ENCODE results near the gene SEPTIN8. TPM values are rescaled to one million over a fixed set of nuclear protein-coding genes. Genes with fewer than 3 reads are reported as not detected.

Gene SEPTIN8
- 39.2 TPM for total RNA-seq
- 10 to 100 TPM; 34.6 to 56.1 (median 42.1) TPM for polyA plus RNA-seq (ENCODE audit: insufficient read depth in 1 of 8, insufficient read length in 8 of 8, low replicate concordance in 1 of 8)
- long read RNA-seq, donor 1, full-length matches to known transcripts = 2 of 2 reads
- long read RNA-seq, donor 1, partial matches to known transcripts = 0 of 2 reads
- long read RNA-seq, donor 1, other reads (novel, unspliced or antisense) = 0 of 2 reads
- long read RNA-seq, donor 2 = 0 reads
- long read RNA-seq, donor 3, full-length matches to known transcripts = 2 of 2 reads
- long read RNA-seq, donor 3, partial matches to known transcripts = 0 of 2 reads
- long read RNA-seq, donor 3, other reads (novel, unspliced or antisense) = 0 of 2 reads
- long read RNA-seq, donor 4, full-length matches to known transcripts = 3 of 3 reads
- long read RNA-seq, donor 4, partial matches to known transcripts = 0 of 3 reads
- long read RNA-seq, donor 4, other reads (novel, unspliced or antisense) = 0 of 3 reads
- long read RNA-seq, donor 5, full-length matches to known transcripts = 17 of 17 reads
- long read RNA-seq, donor 5, partial matches to known transcripts = 0 of 17 reads
- long read RNA-seq, donor 5, other reads (novel, unspliced or antisense) = 0 of 17 reads
- long read RNA-seq, donor 6, full-length matches to known transcripts = 4 of 4 reads
- long read RNA-seq, donor 6, partial matches to known transcripts = 0 of 4 reads
- long read RNA-seq, donor 6, other reads (novel, unspliced or antisense) = 0 of 4 reads
- long read RNA-seq, donor 7, full-length matches to known transcripts = 11 of 11 reads
- long read RNA-seq, donor 7, partial matches to known transcripts = 0 of 11 reads
- long read RNA-seq, donor 7, other reads (novel, unspliced or antisense) = 0 of 11 reads
- long read RNA-seq, donor 8, full-length matches to known transcripts = 5 of 5 reads
- long read RNA-seq, donor 8, partial matches to known transcripts = 0 of 5 reads
- long read RNA-seq, donor 8, other reads (novel, unspliced or antisense) = 0 of 5 reads
- long read RNA-seq, donor 9, full-length matches to known transcripts = 5 of 5 reads
- long read RNA-seq, donor 9, partial matches to known transcripts = 0 of 5 reads
- long read RNA-seq, donor 9, other reads (novel, unspliced or antisense) = 0 of 5 reads
- long read RNA-seq, donor 10, full-length matches to known transcripts = 10 of 10 reads
- long read RNA-seq, donor 10, partial matches to known transcripts = 0 of 10 reads
- long read RNA-seq, donor 10, other reads (novel, unspliced or antisense) = 0 of 10 reads
- long read RNA-seq, donor 11, full-length matches to known transcripts = 8 of 8 reads
- long read RNA-seq, donor 11, partial matches to known transcripts = 0 of 8 reads
- long read RNA-seq, donor 11, other reads (novel, unspliced or antisense) = 0 of 8 reads

DNA sequence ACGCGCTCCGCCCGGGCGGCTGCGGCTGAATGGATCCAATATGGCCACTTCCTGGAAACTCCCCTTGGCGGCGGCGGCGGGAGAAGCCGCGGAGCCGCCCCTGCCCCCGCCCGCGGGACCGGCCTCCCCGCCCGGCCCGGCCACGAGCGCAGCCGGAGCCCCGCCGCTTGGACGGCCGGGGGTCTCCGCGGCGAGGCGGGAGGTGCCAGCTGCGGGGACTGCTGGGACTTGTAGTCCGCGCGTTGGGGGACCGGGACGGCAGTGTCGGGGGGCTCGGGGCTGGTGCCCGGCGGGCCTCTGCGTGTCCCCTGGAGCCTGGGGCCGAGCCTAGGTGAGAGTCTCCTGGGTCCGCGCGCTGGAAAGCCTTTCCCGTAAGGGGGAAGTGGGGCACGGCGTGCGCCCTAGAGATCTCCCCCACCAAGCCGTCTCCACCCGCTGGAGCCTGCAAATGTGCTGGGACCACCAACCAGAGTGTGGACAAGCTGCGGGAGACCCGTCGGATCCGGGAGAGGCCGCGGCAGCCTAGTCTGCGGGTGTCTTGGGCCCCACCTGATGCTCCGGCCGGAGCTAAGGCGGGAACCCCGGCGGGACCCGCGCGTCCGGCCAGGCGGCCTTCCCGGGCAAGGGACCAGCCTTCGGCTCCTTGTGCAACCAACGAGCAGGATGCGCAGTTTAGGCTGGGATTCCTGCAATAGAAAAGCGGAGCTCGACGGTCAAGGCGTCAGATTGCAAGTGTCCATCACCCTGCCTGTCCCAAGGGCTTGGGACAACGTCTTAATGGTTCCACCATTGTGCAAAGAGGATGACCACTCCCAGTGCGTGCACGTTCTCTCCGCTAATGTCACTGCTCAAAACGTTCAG lies at the start of gene SEPTIN8:
SEPTIN8 (minus strand) TSS at position 31 of the 861 bp plus-strand sequence. CDS start 102 bp downstream, outside the sequence.
- no peaks in the 10 kb centered on the region for H3K9me3 ChIP-seq (replicated peaks; ENCODE audit: control insufficient read depth, low read depth, low read length)
- DNase-seq = peak; percentile 85
- peak within 1 kb of the TSS; percentile 78 for H3K27ac ChIP-seq (ENCODE audit: low read length)
- peaks cover 51% of the 10 kb centered on the region for H3K4me1 ChIP-seq (ENCODE audit: control insufficient read depth, insufficient read depth, low read length)
- H3K27me3 ChIP-seq (ENCODE audit: control insufficient read depth, insufficient read depth, low read length) = peaks cover 15% of the 10 kb centered on the region
- 2% methylated on average over 78 of the region's 82 CpGs for WGBS (ENCODE audit: insufficient coverage)
- H3K36me3 ChIP-seq (ENCODE audit: control insufficient read depth, insufficient read depth, low read length) = no peaks in the 10 kb centered on the region
- H3K4me3 ChIP-seq (ENCODE audit: low read length) = peak within 1 kb of the TSS; percentile 83

DNA sequence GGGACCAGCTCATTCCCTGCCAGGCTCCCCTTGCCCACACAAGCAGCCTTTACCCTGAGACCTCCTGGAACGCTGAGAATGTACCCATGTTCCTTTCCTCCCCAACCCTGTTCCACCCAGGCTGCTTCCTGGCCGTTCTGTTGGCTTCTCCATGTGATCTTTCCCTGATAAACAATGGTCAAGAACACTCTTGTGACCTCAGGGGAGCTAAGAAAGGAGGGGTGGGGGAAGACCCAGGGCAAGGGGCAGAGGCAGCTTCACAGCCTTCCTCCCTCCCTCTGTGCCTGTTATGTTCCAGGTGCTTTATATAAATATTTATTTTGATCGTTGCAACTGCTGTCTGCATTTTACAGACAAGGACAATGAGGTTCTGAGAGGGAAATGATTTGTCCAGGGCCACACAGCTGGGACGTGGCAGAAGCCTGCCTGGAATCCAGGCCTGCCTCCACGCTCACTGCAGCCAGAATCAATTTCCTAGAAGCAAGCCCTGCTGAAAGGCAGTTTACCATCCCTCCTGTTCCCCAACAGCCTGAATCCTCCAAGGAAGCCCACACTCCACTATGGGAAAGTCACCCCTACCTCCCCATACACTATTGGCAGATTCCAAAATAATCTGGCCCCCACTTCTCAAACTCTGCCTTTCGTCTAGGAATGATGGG lies 49.5 kb upstream of the SEPTIN8 start:
- H3K27ac ChIP-seq (ENCODE audit: low read length) = no peak overlapping the region
- H3K9me3 ChIP-seq (replicated peaks; ENCODE audit: control insufficient read depth, low read depth, low read length) = no peaks in the 10 kb centered on the region
- WGBS (ENCODE audit: insufficient coverage) = 80% methylated on average over 4 of the region's 6 CpGs
- H3K4me1 ChIP-seq (ENCODE audit: control insufficient read depth, insufficient read depth, low read length) = peaks cover 38% of the 10 kb centered on the region
- peaks cover 72% of the 10 kb centered on the region for H3K27me3 ChIP-seq (ENCODE audit: control insufficient read depth, insufficient read depth, low read length)
- H3K36me3 ChIP-seq (ENCODE audit: control insufficient read depth, insufficient read depth, low read length) = no peaks in the 10 kb centered on the region
- no peak overlapping the region for H3K4me3 ChIP-seq (ENCODE audit: low read length)
- DNase-seq = no peak

DNA sequence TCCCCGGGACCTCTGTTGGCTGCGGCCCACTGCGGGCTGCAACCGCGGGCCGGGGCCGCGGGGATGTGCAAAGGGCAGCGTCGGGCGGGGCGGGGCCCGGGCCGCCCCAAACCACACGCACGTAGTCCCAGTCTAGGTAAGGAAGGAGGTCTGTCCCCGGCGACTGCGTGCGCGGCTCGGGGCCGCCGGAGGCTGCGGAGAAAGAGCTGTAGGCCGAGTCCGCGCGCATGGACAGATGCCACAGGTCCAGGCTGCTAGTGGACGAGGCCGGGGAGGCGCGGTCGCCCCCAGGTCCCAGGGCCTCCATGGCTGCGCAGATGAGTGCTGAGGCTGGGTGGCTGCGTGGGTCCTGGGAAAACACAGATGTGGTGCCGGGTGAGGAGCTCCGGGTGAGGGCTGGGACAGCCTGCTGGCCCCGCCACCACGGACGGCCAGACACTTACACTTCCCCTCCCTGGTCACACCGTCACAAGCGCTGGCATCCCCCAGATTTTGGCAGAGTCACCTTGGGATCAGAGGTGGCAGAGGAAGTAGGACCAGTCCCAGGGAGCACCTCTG lies 48.9 kb upstream of the SEPTIN8 start:
- peaks cover 36% of the 10 kb centered on the region for H3K4me1 ChIP-seq (ENCODE audit: control insufficient read depth, insufficient read depth, low read length)
- H3K27me3 ChIP-seq (ENCODE audit: control insufficient read depth, insufficient read depth, low read length) = peaks cover 69% of the 10 kb centered on the region
- H3K36me3 ChIP-seq (ENCODE audit: control insufficient read depth, insufficient read depth, low read length) = no peaks in the 10 kb centered on the region
- H3K27ac ChIP-seq (ENCODE audit: low read length) = no peak overlapping the region
- H3K4me3 ChIP-seq (ENCODE audit: low read length) = no peak overlapping the region
- 23% methylated on average over 37 of the region's 43 CpGs for WGBS (ENCODE audit: insufficient coverage)
- H3K9me3 ChIP-seq (replicated peaks; ENCODE audit: control insufficient read depth, low read depth, low read length) = no peaks in the 10 kb centered on the region
- DNase-seq = no peak

- Histone ChIP-seq H3K36me3 (ENCODE audit: control insufficient read depth, insufficient read depth, low read length) (no peaks in the 10 kb centered on the region), H3K4me3 (ENCODE audit: low read length) (no peak overlapping the region), H3K9me3 (replicated peaks; ENCODE audit: control insufficient read depth, low read depth, low read length) (no peaks in the 10 kb centered on the region), H3K4me1 (ENCODE audit: control insufficient read depth, insufficient read depth, low read length) (peaks cover 34% of the 10 kb centered on the region), H3K27me3 (ENCODE audit: control insufficient read depth, insufficient read depth, low read length) (peaks cover 71% of the 10 kb centered on the region), H3K27ac (ENCODE audit: low read length) (no peak overlapping the region)
- no peak for DNase-seq
- 26% methylated on average over 67 of the region's 71 CpGs for WGBS (ENCODE audit: insufficient coverage)
These were observed 48.2 kb upstream of the SEPTIN8 start for GRCh38 chr5:132825033-132825833.

GRCh38 chr5:132824426-132824825 lies 47.4 kb upstream of the SEPTIN8 start:
- Histone ChIP-seq H3K9me3 (replicated peaks; ENCODE audit: control insufficient read depth, low read depth, low read length) (no peaks in the 10 kb centered on the region), H3K4me3 (ENCODE audit: low read length) (no peak overlapping the region), H3K27ac (ENCODE audit: low read length) (no peak overlapping the region), H3K4me1 (ENCODE audit: control insufficient read depth, insufficient read depth, low read length) (peaks cover 35% of the 10 kb centered on the region), H3K36me3 (ENCODE audit: control insufficient read depth, insufficient read depth, low read length) (no peaks in the 10 kb centered on the region), H3K27me3 (ENCODE audit: control insufficient read depth, insufficient read depth, low read length) (peaks cover 73% of the 10 kb centered on the region)
- DNase-seq = no peak
- 87% methylated on average over 3 of the region's 3 CpGs for WGBS (ENCODE audit: insufficient coverage)

DNA sequence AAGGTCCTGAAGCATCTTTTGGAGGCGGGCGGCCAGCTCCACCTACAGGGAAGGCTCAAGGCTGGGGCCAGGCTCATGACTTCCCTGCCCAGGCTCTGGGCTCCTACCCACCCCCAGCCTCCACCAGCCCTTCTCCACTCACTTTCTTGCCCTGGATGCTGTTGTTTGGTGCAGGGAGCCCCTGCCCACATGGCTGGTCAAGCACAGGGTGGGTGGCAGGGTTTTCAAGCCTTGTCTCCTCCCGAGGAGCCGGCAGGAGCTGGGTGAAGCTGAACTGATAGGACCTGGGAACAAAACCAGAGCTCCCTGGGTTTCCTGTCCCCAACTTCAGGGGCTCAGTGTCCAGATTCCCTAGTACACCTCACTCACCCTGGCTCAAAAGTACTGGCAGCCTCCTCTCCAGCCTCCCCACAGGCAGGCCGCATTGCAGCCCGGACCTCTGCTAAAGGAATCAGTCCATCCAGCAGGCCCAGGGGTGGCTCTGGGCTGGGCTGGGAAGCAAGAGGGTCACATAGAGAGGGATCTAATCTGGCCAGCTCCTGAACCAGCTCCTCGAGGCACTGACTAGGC lies 46.5 kb upstream of the SEPTIN8 start:
- DNase-seq = no peak
- no peaks in the 10 kb centered on the region for H3K36me3 ChIP-seq (ENCODE audit: control insufficient read depth, insufficient read depth, low read length)
- no peak overlapping the region for H3K4me3 ChIP-seq (ENCODE audit: low read length)
- H3K27me3 ChIP-seq (ENCODE audit: control insufficient read depth, insufficient read depth, low read length) = peaks cover 73% of the 10 kb centered on the region
- H3K27ac ChIP-seq (ENCODE audit: low read length) = no peak overlapping the region
- no peaks in the 10 kb centered on the region for H3K9me3 ChIP-seq (replicated peaks; ENCODE audit: control insufficient read depth, low read depth, low read length)
- 60% methylated on average over 5 of the region's 7 CpGs for WGBS (ENCODE audit: insufficient coverage)
- H3K4me1 ChIP-seq (ENCODE audit: control insufficient read depth, insufficient read depth, low read length) = peaks cover 32% of the 10 kb centered on the region

DNA sequence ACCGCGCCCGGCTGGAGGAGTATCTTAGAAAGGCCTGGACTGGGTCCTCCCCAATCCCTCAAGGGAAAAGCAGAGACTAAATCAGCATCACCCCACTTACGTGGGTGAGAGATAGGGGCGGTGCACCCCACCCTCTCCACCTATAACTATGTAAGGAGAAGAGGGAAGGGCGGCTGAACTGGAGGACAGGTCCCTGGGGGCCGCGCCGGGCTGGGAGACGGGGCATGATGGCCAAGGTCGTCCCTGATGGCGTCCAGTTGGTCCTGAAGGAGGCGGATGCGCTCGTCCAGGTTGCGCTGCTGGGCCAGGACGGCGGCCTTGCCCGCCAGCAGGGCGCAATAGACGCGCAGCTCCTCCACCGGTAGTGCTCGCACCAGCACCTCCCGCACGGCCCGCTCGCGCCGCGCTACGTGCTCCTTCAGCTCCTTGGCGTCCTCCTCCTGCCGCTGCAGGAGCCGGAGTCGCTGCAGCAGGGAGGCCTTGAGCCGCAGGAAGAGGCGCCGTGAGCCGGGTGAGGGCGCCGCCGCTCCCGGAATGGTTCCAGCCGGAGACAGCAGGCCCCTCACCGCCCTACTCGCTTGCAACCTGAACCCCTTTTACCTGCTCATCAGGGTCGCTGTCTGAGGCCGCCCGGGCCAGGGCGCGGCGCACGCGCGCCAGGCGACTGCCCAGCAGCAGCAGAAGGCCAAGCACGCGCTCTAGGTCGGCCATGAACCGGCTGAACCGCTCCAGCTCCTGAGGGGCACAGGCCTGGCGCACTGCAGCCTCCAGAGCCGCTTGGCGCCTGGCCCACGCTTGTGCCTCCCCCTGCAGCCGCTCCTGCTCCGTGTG lies 45.8 kb upstream of the SEPTIN8 start:
- Histone ChIP-seq H3K9me3 (replicated peaks; ENCODE audit: control insufficient read depth, low read depth, low read length) (no peaks in the 10 kb centered on the region), H3K27ac (ENCODE audit: low read length) (no peak overlapping the region), H3K27me3 (ENCODE audit: control insufficient read depth, insufficient read depth, low read length) (peaks cover 72% of the 10 kb centered on the region), H3K4me3 (ENCODE audit: low read length) (peak overlapping the region; percentile 22), H3K4me1 (ENCODE audit: control insufficient read depth, insufficient read depth, low read length) (peaks cover 32% of the 10 kb centered on the region), H3K36me3 (ENCODE audit: control insufficient read depth, insufficient read depth, low read length) (no peaks in the 10 kb centered on the region)
- peak; percentile 64 for DNase-seq
- WGBS (ENCODE audit: insufficient coverage) = 7% methylated on average over 63 of the region's 68 CpGs

All from muscle of leg (tissue), 16 donors.